HG03108 (cell line): ENCODE results near the gene MRTFA.
"Not testable (repeated sequence)": the region's sequence is repeated elsewhere in the genome, so short reads cannot be mapped to it uniquely, and the experiment has no call there.

ENCODE experiments used
- ATAC-seq: cut with Tn5 transposase; IDR thresholded peaks from one replicate; pipeline ENCODE4 v1.9.1; 2021; ENCODE audit warnings: moderate library complexity; ENCODE audit not compliant: unreplicated experiment

The MRTFA gene

GRCh38 chr22:40502919-40503318 lies 133.6 kb downstream of the MRTFA start:
- no peak for ATAC-seq

- not testable (repeated sequence) for ATAC-seq
These were observed 136.1 kb downstream of the MRTFA start for GRCh38 chr22:40500465-40500786.

DNA sequence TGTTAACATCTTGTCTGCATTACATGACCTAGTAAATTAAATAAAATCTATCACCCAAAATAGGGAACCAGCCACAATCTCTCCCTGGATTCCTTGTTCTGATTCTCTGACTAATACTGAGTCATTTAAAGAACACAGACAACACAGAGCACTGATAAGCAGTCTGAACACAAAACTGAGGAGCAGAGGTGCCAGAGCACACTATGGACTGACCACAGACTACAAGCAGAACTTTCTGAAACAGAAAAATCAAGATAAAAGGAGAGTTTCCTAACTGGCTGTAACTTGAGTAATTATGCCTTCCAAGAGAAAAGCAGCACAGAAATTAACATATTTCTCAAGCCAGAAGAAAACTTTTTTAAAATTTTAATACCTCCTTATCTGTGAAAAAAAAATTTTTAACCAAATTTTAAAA lies 137.3 kb downstream of the MRTFA start:
- peak; percentile 49 for ATAC-seq

DNA sequence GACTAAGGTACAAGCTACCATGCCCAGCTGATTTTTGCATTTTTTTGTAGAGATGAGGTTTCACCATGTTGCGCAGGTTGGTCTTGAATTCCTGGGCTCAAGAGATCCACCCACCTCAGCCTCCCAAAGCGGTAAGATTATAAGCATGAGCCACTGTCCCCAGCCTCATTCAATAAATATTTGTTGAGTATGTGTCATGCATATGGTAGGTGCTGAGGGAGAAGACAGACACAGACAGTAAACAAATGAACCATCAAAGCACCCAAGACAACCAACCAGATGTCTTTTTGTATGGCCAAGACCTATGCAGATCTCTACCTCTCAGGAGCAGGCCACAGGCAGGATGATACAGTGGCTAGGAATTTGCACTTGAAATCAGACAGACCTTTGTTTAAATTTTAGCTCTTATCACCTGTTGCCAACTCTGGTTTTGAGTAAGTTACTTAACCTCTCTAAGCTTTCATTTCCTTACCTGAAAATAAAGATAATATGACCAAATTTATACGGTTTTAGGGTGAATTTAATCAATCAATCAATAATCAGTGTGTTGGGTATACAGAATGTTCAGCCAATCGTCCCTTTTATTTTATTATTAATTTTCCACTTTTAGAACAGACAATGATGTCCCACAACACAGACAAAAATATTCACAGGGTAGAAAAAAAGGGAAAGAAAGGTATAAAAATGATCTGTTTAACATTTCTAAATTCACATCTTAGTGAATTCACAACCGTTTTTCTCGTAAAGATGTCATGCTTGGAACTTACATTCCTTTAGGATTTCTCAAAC lies 137.9 kb downstream of the MRTFA start:
- ATAC-seq: no peak

- ATAC-seq: no peak
These were observed 143.1 kb downstream of the MRTFA start for GRCh38 chr22:40493441-40493840.

DNA sequence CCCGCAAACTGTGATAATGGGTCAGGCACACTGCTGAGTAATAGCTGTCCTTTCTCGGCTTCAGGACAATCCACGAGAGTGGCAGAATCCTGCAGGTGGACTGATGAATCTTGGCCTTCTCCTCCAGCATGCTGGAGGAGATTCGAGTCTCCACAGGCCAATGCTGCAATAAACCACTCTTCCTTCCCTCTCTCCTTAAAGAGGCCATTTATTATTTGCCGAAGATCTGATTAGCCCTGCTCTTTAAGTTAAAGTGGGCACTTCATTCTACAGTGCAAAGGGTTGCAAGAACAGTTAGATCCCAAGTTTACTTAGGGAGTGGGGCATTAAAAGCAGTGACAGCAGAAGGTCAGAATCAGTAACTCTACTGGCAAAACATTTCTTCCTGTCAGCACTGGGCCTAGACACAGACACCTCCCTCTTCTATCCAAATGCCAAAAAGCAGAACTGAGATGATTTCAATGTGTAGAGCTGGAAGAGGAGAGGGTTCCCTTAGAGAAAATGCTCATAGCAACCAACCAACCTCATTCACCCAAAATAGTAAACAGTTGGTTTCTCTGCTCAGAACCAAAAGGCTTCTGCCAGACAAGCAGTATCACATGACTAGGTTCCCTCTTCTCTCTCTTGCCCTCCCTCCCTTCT lies 144.4 kb downstream of the MRTFA start:
- ATAC-seq: peak; percentile 82

DNA sequence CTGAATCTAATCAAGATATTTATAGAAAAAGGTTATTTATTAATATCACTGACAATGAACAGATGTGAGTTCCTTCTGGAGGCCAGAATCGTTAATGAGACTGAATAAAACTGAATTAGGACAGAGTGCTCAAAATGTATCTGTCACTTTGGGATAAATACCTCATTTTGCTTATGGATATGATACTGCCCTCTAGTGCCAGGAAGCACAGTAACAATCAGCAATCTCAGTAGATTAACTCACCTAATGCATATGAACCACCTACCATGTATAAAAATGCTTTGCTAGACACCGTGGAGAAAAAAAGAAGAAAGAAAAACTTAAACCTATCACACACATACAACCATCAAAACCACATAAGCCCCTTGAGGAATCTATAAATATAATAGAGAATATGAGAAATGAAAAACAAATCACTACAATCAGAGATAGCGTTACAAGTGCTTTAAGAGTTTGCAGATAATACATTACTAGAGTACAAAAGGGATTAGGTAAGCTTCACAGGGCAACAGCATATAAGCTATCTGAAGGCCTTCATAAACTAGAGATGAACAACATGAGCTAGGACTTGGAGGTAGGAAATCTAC lies 148.8 kb downstream of the MRTFA start:
- ATAC-seq: no peak

DNA sequence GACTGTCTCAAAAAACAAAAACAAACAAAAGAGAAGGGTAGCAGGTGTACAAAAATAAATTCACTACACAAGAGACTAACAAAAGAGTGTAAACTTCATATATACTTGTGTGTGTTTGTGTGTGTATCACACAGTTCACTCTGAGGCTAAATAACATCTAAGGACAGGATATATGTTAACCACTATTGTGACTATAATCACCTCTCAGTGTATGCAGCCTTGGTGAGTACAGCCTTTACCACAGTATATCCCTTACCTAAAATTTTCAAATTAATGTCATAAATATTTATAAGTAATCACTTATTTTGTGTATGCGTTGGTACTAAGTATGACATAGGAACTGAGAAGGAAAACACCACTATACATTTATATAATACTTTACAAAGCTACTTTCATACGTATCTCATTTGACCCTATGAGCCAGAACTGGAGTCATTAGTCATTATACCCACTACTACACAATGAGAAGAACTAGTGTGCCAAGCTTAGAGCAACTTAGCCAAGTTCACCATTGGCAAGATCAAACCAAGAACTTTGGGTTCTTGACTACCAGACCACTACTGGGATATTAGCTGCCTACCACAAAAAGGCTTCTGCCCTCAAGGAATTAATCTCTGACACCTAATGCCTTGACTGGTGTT lies 149.4 kb downstream of the MRTFA start:
- no peak for ATAC-seq

- no peak for ATAC-seq
These were observed 150.5 kb downstream of the MRTFA start for GRCh38 chr22:40485813-40486667.

- no peak for ATAC-seq
These were observed 151.4 kb downstream of the MRTFA start for GRCh38 chr22:40484906-40485669.

DNA sequence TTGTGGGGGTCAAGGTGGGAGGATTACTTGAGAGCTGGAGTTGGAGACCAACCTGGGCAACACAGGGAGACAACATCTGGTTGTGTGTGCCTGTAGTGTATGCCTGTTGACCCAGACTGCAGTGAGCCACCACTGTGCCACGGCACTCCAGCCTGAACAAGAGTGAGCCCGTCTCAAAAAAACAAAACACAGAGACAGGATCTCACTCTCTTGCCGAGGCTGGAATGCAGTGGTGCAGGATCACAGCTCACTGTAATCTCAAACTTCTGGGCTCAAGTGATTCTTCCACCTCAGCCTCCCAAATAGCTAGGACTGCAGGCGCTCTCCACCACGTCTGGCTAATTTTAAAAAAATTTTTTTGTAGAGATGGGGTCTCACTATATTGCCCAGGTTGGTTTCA lies 153.6 kb downstream of the MRTFA start:
- no peak for ATAC-seq

DNA sequence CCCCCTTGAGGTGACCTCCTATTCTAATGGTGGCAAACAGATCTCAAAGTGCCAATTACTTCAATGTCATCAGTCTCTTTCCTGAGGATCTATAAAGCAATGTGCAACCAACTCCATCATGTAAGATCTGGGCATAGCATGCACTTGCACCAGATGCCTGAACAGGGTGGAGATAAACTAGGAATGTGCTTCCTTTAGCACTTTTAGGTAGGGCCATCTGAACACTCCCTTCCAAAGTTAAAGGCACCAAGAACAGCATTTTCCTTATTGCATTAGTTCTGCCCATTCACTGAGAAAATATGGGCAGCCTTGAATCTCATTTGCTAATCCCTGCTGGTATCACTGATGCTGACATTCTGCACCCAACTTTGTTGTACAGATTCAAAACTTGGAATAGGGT lies 154.1 kb downstream of the MRTFA start:
- no peak for ATAC-seq

- no peak for ATAC-seq
These were observed 155.5 kb downstream of the MRTFA start for GRCh38 chr22:40480996-40481395.

DNA sequence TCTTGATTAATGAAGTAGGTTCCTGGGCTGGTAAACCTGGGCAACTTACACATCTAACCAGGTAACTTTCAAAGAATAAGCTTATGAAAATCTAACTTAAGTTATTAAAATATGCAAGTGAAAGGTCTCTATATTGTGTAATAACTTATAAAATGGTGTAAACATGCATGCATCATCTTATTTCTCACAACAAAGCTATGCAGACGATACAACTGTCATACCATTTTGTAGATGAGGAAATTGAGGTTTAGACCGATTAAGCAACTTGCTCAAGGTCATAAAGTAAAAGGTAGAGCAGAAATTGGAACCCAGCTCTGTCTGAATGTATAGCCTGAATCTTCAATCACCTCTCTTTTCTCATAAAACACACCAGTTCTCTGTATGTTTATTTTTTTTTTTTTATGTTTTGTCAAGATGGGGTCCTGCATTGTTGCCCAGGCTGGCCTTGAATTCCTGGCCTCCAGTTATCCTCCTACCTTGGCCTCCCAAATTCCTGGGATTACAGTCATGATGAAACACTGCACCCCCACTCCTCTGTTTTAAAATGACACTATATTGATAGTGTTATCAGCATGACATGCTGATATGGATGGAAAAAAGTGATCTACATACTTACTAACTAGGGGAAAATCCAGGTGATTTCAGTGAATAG lies 156.5 kb downstream of the MRTFA start:
- ATAC-seq: no peak

- no peak for ATAC-seq
These were observed 157.3 kb downstream of the MRTFA start for GRCh38 chr22:40479126-40479800.

- no peak for ATAC-seq
These were observed 158.0 kb downstream of the MRTFA start for GRCh38 chr22:40478338-40479125.

DNA sequence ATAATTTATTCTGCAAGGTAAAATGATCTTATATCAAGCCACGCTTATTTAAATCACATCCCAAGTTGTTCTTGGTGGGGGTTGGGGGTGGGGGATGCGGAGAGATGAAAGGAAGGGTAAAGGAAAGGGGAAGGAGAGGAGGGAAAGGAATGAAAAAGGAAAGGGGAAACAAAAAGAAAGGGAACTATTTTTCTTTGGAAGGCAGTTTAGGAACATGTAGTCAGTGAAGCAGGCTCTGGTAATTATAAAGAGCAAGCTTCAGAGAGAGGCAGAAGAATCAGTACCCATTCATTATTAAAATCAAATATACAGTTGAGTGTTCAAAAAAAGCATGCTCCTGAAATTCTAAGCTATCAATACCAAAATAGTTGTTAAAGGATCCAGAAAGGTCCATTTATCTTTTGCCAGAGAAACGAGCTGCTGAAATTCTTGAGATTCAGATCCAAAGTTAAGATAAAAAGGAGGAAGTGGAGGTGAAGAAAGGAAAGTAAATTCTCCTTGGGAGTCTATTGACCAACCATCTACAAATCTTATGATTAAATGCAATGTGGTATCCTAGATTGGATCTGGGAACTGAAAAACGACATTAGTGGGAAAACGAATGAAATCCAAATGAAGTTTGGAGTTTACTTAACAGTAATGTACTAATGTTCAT lies 158.7 kb downstream of the MRTFA start:
- no peak for ATAC-seq

DNA sequence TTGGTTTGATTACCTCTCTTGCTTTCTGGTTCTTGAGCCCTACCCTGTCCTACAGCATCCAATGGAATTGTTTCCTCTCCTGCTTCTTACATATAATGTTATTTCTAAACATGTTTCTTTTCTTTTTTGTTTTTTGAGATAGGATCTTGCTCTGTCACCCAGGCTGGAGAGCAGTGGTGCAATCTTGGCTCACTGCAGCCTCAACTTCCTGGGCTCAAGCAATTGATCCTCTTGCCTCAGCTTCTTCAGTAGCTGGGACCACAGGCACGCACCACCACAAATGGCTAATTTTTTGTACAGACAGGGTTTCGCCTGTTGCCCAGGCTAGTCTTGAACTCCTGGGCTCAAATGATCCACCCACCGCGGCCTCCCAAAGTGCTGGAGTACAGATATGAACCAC lies 160.2 kb downstream of the MRTFA start:
- ATAC-seq: no peak
